ENCODE results near the gene WDR62. TPM values are rescaled to one million over a fixed set of nuclear protein-coding genes. Genes with fewer than 3 reads are reported as not detected.

Gene WDR62
- total and polyA plus RNA-seq, 9 donors, result 0.18 to 1.0 (median 0.51) TPM

- no peak overlapping the region for H3K27ac ChIP-seq
- TF ChIP-seq EP300 (IDR thresholded peaks at IDR 0.05), result no peak
- no peak for TF ChIP-seq POLR2A (IDR thresholded peaks at IDR 0.05)
- no peak for TF ChIP-seq CTCF (IDR thresholded peaks at IDR 0.05)
- H3K27me3 ChIP-seq, result no peaks in the 10 kb centered on the region
- no peak for DNase-seq
- no peaks in the 10 kb centered on the region for H3K9me3 ChIP-seq
- H3K4me3 ChIP-seq, result no peak overlapping the region
- intact Hi-C loops (cut with DNase I), result no loop called here
- H3K4me1 ChIP-seq (ENCODE audit: insufficient read depth), result no peaks in the 10 kb centered on the region
- 85 to 91% (median 87%) methylated on average over 8 of the region's 8 CpGs for WGBS, 3 donors
- no peaks in the 10 kb centered on the region for H3K36me3 ChIP-seq
Observed at GRCh38 chr19:36072081-36072480, 17.4 kb downstream of the WDR62 start.

GRCh38 chr19:36073121-36073876 is 18.6 kb downstream of the WDR62 start:
- intact Hi-C loops (cut with DNase I), result no loop called here
- H3K27me3 ChIP-seq, result no peaks in the 10 kb centered on the region
- WGBS, 3 donors, result 87 to 89% (median 88%) methylated on average over 10 of the region's 10 CpGs
- no peak overlapping the region for H3K4me3 ChIP-seq
- DNase-seq, result no peak
- H3K27ac ChIP-seq, result no peak overlapping the region
- H3K9me3 ChIP-seq, result no peaks in the 10 kb centered on the region
- H3K4me1 ChIP-seq (ENCODE audit: insufficient read depth), result peaks cover 2% of the 10 kb centered on the region
- no peaks in the 10 kb centered on the region for H3K36me3 ChIP-seq
- TF ChIP-seq POLR2A (IDR thresholded peaks at IDR 0.05) (no peak), EP300 (IDR thresholded peaks at IDR 0.05) (no peak), CTCF (IDR thresholded peaks at IDR 0.05) (no peak)

- DNase-seq, result no peak
- Histone ChIP-seq H3K27me3 (no peaks in the 10 kb centered on the region), H3K9me3 (no peaks in the 10 kb centered on the region), H3K4me3 (no peak overlapping the region), H3K27ac (peak overlapping the region in 1 of 2 donors; percentile 26), H3K4me1 (ENCODE audit: insufficient read depth) (peaks cover 5% of the 10 kb centered on the region), H3K36me3 (no peaks in the 10 kb centered on the region)
- intact Hi-C loops (cut with DNase I), result no loop called here
- no peak for TF ChIP-seq POLR2A (IDR thresholded peaks at IDR 0.05)
- WGBS, 3 donors, result 51 to 74% (median 63%) methylated on average over 3 of the region's 3 CpGs
Observed at GRCh38 chr19:36079389-36079945, 24.8 kb downstream of the WDR62 start.

- Histone ChIP-seq H3K9me3 (no peaks in the 10 kb centered on the region), H3K4me1 (ENCODE audit: insufficient read depth) (peaks cover 5% of the 10 kb centered on the region), H3K27me3 (no peaks in the 10 kb centered on the region), H3K27ac (no peak overlapping the region), H3K36me3 (no peaks in the 10 kb centered on the region), H3K4me3 (no peak overlapping the region)
- intact Hi-C loops (cut with DNase I), result no loop called here
- 56 to 82% (median 62%) methylated on average over 3 of the region's 3 CpGs for WGBS, 3 donors
- no peak for DNase-seq
- no peak for TF ChIP-seq CTCF (IDR thresholded peaks at IDR 0.05)
- TF ChIP-seq POLR2A (IDR thresholded peaks at IDR 0.05), result no peak
- TF ChIP-seq EP300 (IDR thresholded peaks at IDR 0.05), result no peak
Observed at GRCh38 chr19:36081385-36081784, 26.7 kb downstream of the WDR62 start.

GRCh38 chr19:36081894-36082293 is 27.2 kb downstream of the WDR62 start:
- Histone ChIP-seq H3K27ac (no peak overlapping the region), H3K36me3 (no peaks in the 10 kb centered on the region), H3K9me3 (no peaks in the 10 kb centered on the region), H3K27me3 (no peaks in the 10 kb centered on the region), H3K4me1 (ENCODE audit: insufficient read depth) (peaks cover 5% of the 10 kb centered on the region), H3K4me3 (no peak overlapping the region)
- no peak for DNase-seq
- 90 to 95% (median 93%) methylated on average over 7 of the region's 7 CpGs for WGBS, 3 donors
- intact Hi-C loops (cut with DNase I), result no loop called here
- no peak for TF ChIP-seq POLR2A (IDR thresholded peaks at IDR 0.05)
- no peak for TF ChIP-seq CTCF (IDR thresholded peaks at IDR 0.05)
- no peak for TF ChIP-seq EP300 (IDR thresholded peaks at IDR 0.05)

Data from ovary (tissue), 9 donors.